GM19324 (cell line): ENCODE results near the gene PLA2G2A.
"Not testable (repeated sequence)": the region's sequence is repeated elsewhere in the genome, so short reads cannot be mapped to it uniquely, and the experiment has no call there.

Experiments
- ATAC-seq: cut with Tn5 transposase; IDR thresholded peaks from one replicate; pipeline ENCODE4 v1.9.1; 2021; ENCODE audit warnings: mild to moderate bottlenecking, moderate library complexity; ENCODE audit not compliant: unreplicated experiment, low FRiP score

The PLA2G2A gene, protein sequence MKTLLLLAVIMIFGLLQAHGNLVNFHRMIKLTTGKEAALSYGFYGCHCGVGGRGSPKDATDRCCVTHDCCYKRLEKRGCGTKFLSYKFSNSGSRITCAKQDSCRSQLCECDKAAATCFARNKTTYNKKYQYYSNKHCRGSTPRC

DNA sequence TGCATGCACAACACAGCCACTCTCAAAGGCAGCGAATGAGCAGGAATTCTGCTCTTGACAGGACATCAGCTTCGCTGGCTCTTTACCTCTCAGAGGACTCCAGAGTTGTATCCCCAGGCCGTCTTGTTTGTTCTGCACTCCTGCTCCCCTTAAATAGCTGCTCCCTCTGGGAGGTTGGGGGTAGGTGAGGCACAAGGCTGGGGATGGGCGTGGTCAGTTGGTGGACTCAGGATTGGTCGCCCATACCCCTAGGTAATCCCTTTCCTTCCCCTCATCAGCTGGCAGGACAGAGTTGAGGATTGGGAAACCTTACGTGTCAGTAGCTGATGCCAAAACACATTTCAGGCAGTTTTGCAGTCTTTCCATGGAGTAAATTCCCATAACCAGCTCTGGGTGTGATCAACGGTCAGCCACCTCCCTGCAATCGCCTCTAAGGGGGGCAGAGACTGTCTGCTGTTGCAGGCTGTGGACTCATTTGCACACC lies at the start of gene PLA2G2A:
TSS of gene PLA2G2A (minus strand) at position 125 of the 484 bp plus-strand sequence. CDS start 845 bp downstream, outside the sequence.
- no peak for ATAC-seq

DNA sequence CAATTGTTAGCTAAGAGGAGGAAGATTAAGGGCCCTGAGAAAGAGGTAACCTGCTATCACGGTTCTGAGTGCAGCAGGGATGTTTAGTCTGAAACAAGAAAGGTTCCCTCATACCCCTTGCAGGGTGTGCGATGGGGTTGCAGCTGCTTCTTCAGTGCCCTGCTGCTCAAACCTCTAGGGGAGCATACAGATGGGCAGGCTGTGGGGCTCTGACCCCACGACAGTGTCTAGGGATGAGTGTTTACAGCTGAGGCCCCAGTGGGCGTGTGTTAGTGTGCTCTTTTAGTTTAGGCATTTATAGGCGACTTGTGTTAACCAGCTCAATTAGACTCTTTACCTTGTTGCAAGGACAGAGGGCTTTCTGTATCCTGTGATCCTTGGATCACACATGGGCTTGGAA lies 49.3 kb upstream of the PLA2G2A start:
- no peak for ATAC-seq

DNA sequence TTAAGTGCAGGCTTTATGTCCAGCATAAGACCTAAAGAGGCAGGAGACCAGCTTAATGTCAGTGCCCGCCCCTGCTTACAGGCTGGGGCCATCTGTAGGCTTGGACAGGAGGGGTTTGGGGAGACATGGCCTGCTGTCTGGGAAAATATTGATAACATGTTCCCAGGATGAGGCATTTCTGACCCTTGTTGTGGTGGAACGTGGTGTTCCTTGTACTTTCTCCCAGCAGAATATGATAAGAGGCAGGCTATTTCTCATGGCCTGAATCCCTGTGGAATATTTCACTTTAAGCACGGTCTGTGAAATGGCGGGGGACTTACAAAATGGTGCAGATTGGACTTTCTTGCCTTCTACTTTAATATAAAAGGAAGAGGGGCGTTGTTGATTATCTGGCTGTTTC lies 48.7 kb upstream of the PLA2G2A start:
- no peak for ATAC-seq

DNA sequence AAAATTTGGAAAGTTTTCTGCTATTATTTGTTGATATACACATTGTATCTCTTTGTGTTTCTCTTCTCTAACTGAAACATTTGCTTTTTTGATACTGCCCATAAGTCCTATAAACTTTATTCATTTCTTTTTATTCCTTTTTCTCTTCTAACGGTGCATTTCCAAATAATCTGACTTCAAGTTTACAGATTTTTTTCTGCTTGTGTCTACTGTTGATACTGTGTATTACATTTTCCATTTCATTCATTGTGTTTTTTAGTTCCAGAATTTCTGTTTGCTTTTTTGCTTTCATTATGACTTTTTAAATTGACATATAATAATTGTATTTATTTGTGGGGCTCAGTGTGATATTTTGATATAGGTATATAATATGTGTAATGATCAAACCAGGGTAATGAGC lies 38.3 kb upstream of the PLA2G2A start:
- ATAC-seq: no peak

DNA sequence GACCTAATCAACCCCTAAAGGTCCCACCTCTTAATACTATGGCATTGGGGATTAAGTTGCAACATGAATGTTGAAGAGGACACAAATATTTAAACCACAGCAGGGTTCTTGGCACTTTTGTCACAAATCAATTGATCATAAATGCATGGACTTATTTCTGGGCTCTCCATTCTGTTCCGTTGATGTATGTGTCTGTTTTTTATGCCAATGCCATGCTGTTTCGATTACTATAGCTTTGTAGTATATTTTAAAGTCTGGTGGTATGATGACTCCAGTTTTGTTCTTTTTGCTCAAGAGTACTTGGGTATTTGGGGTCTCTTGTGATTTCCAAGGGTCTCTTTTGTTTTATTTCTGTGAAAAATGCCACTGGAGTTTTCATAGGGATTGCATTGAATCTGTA lies 34.7 kb upstream of the PLA2G2A start:
- ATAC-seq: no peak

DNA sequence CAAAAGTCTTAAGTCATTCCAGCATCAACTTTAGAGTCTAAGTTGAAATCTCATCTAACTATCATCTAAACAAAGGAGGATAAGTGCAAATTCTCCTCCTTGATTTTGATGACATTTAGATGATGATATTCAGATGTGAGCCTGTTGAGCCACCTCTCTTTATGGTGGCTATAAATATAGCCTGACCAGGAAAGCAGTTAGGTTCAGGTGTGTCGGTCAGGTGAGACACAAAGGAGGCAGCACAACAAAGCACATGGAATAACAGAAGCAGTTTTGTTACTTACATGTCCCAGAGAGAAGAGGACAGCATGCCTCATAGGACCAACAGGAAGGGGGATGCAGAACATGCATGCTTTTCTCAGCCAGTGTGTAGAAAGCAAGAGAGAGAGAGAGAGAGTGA lies 30.6 kb upstream of the PLA2G2A start:
- ATAC-seq: no peak

DNA sequence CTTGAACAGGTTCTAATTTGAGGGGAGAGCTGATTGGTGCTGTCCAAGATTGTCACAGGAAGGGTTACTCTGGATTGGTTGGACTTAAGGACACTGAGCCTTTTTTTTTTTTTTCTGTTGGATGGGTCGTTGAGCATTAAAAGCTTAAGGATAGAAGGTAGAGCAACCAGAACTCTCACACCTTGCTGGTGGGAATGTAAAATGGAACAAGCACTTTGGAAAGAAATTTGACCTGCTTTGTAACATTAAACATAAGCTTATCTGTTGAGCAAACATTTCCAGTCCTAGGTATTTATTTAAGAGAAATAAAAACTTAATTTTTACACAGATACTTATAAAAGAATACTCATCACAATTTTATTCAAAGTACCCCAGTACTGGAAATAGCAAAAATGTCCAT lies 29.8 kb upstream of the PLA2G2A start:
- no peak for ATAC-seq

DNA sequence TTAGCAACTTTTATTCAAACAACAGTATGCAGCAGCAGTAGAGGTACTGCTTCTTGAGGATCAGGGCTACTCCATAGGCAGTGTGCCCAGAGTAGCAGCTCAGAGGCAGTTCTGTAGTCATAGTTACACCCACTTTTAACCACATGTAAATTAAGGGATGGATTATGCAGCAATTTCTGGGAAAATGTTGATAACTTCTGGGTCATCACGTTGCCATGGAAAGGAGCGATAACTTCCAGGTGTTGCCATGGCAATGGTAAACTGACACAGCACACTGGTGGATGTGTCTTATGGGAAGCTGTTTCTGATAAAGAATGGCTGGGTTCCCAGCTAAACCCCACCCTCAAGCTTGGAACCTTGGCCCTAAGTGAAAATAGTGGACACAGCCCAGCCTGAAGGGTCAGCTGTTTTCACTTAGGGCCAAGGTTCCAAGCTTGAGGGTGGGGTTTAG lies 29.0 kb upstream of the PLA2G2A start:
- ATAC-seq: no peak

DNA sequence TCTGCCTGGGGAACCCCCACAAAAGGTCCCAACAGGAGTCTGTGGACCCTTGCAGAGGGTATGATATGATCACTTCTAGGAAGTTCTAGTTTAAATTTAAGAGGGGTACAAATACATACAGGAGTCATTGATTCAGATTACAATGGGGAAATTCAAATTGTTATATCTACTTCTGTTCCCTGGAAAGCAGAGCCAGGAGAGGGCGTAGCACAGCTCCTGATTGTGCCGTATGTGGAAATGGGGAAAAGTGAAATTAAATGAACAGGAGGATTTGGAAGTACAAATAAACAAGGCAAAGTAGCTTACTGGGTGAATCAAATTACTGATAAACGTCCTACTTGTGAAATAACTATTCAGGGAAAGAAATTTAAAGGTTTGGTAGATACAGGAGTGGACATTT lies 19.4 kb upstream of the PLA2G2A start:
- ATAC-seq: not testable (repeated sequence)

DNA sequence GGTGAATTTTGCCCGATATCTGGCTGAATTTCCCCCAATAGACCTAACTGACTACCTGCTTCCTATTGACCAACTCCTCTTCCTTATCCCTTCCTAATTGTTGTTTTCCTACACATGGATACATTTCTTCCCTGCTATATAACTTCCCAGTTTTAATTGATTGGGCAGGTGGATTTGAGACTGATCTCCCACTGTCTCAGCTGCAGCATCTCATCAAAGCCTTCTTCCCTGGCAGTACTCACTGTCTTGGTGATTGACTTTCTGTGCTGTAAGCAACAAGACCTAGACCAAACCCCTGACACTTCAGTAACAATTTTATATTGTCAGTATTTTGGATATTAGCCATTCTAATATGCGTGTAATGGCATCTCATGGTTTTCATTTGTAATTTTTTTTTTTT lies 11.3 kb upstream of the PLA2G2A start:
- ATAC-seq: no peak

DNA sequence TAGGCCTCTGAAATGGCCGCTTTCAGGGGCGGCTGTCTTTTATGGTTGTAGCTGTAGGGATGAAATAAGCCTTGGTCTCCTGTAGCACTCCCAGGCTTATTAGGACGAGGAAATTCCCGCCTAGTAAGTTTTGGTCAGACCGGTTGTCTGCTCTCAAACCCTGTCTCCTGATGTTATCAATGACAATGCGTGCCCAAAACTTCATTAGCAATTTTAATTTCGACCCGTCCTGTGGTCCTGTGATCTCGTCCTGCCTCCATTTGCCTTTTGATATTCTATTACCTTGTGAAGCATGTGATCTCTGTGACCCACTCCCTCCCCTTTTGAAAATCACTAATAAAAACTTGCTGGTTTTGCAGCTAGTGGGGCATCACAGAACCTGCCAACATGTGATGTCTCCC lies 10.8 kb upstream of the PLA2G2A start:
- not testable (repeated sequence) for ATAC-seq

DNA sequence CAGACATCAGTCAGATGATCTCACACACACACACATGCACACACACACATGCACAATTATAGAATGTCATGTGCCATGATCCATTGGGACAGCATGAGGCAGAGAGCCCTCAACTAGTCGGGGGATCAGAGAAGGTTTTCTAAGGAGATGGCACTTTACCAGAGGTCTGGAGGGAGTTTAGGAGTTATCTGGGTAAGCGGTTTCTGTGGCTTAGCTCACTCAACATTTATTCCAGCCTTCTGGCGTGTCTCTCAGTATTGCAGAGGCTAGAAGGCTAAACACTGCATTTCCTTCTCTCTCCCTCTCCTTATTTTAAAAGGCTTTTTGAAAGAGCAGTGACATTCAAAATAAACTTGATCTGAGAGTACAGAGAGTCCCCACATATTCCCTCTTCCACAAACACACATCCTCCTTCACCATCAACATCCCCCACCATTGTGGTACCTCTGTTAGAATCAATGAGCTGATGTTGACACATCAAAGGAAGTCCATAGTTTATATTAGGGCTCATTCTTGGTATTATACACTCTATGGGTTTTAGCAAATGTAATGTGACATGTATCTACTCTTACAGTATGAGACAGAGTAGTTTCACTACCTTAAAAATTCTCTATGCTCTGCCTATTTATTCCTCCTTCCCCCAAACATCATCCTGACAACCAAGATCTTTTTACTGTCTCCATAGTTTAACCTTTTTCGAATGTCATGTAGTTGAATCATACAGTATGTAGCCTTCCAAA lies 9.0 kb upstream of the PLA2G2A start:
- ATAC-seq: no peak

DNA sequence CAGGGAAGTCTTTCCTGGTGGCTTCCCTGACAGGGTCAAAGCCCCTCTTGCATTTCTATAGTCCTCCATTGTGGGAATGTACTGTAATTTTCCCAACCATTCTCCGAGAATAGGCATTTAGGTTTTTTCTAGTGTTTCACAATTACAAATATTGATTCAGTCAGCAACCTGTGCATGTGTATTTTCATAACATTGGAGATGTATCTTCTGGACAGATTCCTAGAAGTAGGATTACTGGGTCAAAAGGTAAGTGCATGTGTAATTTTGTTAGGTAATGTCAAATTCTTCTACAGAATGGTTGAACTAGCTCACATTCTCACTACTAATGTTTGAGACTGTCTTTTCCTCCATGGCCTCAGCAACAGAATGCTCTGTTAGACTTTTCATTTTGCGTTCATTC lies 8.3 kb upstream of the PLA2G2A start:
- no peak for ATAC-seq

DNA sequence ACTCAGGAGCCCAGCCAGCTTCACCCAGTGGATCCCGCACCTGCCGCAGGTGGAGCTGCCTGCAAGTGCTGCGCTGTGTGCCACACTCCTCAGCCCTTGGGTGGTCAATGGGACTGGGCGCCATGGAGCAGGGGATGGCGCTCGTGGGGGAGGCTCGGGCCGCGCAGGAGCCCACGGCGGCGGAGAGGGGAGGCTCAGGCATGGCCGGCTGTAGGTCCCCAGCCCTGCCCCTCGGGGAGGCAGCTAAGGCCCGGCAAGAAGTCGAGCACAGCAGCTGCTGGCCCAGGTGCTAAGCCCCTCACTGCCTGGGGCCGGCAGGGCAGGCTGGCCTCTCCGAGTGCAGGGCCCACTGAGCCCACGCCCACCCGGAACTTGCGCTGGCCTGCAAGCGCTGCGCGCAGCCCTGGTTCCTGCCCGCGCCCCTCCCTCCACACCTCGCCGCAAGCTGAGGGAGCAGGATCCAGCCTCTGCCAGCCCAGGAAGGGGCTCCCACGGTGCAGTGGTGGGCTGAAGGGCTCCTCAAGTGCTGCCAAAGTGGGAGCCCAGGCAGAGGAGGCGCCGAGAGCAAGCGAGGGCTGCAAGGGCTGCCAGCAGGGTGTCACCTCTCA lies 5.1 kb upstream of the PLA2G2A start:
- ATAC-seq: not testable (repeated sequence)

DNA sequence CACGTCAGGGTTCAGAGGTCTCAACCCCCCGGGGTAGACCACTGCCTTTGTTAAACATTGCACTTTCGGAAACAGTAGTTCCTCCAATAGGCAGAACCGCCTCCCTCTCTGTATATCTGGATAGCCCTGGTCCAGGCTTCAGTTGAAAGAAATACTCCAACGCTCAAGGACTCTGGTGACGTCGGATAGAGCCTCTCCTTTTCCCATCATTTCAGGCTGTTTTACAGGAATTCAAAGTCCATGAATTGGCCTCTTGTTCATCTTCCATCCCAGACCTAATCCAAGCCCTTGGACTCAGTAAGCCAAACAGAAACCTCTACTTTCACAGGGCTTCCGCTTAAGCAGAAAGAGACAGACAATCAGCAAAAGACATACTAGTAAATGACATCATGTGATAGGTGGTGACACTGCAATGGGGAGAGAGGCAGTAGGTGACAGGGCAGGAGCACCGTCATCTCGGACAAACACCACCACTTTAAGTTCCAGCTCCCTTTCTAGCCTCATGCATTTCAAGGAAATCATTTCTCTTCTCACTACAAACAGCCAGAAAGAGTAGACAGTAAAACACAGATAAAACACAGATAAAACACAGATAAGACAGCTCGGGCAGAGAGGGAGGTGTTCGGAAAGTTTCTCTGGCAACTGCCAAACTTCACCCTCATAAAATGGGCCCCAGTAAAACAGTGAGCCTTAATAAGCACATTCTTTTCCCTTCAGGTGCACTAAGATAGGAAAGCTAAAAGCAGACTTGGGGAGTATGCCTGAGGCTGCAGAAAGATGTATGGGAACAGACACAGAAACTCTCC lies 2.3 kb upstream of the PLA2G2A start:
- no peak for ATAC-seq

DNA sequence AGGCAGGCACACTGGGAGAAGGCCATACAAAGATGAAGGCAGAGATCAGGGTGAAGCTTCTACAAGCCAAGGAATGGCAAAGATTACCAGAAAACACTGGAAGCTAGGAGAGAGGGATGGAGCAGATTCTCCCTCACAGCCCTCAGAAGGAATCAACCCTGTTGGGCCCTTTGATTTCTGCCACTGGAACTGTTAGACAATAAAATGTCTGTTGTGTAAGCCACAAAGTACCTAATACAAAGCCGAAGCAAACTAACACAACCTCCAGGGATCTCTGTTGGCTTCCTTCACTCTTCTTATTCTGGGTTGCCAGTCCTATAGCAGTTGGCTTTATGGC lies 1.7 kb upstream of the PLA2G2A start:
- no peak for ATAC-seq

DNA sequence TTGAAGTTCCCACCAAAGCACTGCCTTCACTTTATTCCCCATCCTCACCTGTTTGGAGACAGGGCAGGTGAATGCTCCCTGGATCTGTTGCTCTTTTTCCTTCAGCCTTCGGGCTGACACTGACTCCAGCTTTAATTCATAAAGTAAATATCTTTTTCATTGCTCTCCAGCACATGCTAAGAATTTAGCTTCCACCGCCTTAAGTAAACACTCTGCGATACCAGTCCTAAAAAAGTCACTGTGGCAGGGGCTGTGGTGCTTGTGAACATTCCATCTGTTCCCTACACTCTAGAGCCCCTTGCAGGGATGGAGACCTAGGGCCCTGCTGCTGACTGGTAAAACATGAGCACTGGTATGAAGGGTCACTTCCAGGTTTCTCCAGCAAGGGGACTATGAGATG lies 896 bp upstream of the PLA2G2A start:
- ATAC-seq: no peak

DNA sequence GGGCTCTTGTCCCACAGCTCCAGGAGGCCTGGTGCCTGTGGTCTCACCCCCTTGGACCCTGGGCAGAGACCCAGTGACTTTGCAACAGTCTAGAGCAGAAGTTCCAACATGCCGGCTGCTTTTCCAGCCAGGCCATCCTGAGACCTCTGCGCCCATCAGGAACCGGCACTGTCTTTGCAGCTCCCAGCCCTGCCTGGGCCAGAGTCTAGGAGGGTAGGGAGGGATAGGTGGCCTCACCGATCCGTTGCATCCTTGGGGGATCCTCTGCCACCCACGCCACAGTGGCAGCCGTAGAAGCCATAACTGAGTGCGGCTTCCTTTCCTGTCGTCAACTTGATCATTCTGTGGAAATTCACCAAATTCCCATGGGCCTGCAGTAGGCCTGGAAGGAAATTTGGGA lies 1.3 kb downstream of the PLA2G2A start:
- no peak for ATAC-seq

DNA sequence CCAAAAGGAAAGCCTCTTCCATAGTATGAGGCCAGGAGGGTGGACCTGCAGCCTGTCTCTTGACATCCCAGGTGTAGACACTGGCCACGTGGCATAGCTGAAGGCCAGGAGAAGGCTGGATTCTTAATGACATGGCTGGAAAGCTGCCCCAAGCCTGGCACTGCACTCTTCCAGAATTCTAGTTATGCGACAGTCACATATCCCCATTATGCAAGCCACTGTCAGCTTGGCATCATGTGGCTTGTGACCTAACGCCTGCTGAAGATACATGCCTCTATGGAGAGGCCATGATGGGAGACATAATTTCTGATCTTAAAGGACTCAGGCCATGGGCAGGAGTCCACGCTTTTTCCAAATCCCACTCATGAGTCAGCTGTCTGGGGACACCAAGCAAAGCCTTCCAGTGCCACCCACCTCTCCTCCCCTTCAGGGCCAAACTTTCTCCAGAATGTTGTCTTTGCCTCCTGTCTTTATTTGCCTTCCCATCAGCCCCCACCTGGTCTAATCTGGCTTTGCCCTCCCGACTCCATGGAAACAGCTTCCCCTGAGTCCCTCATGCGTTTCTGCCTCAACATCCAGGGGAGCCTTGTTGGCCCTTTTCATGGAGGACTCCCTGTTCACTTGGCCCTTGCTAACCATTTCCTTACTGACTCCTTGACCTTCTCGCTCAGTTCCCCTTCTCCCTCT lies 3.0 kb downstream of the PLA2G2A start:
- no peak for ATAC-seq

DNA sequence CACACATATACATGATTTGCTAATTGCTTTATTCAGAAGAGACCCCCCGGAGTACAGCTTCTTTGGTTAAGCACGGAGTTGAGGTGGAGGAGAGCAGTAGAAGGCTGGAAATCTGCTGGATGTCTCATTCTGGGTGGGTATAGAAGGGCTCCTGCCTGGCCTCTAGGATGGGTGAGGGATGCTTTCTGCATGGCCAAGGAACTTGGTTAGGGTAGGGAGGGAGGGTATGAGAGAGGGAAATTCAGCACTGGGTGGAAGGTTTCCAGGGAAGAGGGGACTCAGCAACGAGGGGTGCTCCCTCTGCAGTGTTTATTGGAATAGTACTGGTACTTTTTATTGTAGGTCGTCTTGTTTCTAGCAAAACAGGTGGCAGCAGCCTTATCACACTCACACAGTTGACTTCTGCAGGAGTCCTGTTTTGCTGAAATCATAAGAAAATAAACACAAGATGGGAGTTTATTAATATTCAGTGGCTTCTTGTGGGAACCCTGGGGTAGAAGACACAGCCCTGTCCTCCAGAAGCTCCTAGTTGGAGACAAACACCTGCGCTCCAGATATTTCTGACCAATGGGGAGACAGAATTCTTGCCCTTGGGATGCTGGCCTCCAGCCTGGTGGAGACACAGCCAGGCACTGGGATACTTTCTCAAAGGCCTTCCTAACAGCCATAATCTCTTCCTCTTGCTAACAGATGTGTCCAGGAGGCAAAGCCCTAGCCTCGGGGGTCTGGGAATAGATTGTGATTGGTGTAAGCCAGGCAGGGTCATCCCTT lies 3.8 kb downstream of the PLA2G2A start:
- ATAC-seq: no peak
